CD14-positive monocyte (primary cell): ENCODE measurements around the gene PANX1. TPM values are rescaled to one million over a fixed set of nuclear protein-coding genes. Genes with fewer than 3 reads are reported as not detected.

ENCODE experiments used
- DNase-seq, 3 donors: peaks; one replicate each; pipeline ENCODE4 v3.0.0-alpha.2; 2011 to 2022
- H2AFZ ChIP-seq: 2 replicates; pipeline ENCODE4 v1.6.0; 2012; ENCODE audit warnings: mild to moderate bottlenecking, low read depth, low read length, inconsistent platforms; ENCODE audit not compliant: insufficient read depth, poor library complexity, severe bottlenecking
- H3K27ac ChIP-seq, 2 donors: 1 replicate in 1 of 2; 2 replicates in 1 of 2; pipeline ENCODE4 v1.5.1; 2012 to 2013; ENCODE audit warnings: low read length in 2 of 2, control low read depth in 1 of 2, inconsistent platforms in 1 of 2, low read depth in 1 of 2, mild to moderate bottlenecking in 1 of 2
- H3K27me3 ChIP-seq, 2 donors: one replicate each; pipeline versions ENCODE4 v1.6.0 to v1.6.1; 2011 to 2013; ENCODE audit warnings: low read length in 2 of 2; ENCODE audit not compliant: control insufficient read depth in 2 of 2, insufficient read depth in 2 of 2
- H3K36me3 ChIP-seq, 2 donors: replicated peaks in 1 of 2; 1 replicate in 1 of 2; 2 replicates in 1 of 2; pipeline versions ENCODE4 v1.5.1 to v1.6.1; 2012 to 2013; ENCODE audit warnings: low read length in 2 of 2, control low read depth in 1 of 2, inconsistent platforms in 1 of 2, mild to moderate bottlenecking in 1 of 2; ENCODE audit not compliant: insufficient read depth in 2 of 2, control insufficient read depth in 1 of 2
- H3K4me1 ChIP-seq, 2 donors: 1 replicate in 1 of 2; 2 replicates in 1 of 2; pipeline versions ENCODE4 v1.5.1 to v1.6.1; 2012 to 2013; ENCODE audit warnings: low read length in 2 of 2, control low read depth in 1 of 2, inconsistent platforms in 1 of 2, mild to moderate bottlenecking in 1 of 2, moderate library complexity in 1 of 2; ENCODE audit not compliant: insufficient read depth in 2 of 2, control insufficient read depth in 1 of 2
- H3K4me2 ChIP-seq: replicated peaks from 2 replicates; pipeline ENCODE3; 2012; ENCODE audit warnings: low read length, moderate library complexity, mild to moderate bottlenecking; ENCODE audit not compliant: poor library complexity, severe bottlenecking; ENCODE audit errors: extremely low read depth
- H3K4me3 ChIP-seq, 3 experiments: fragments of 200-600 bp in 1 of 3; sonication (generic) in 1 of 3; replicated peaks in 1 of 3; 1 replicate in 2 of 3; 2 replicates in 1 of 3; pipeline ENCODE4 v1.5.1; 2011 to 2013; ENCODE audit warnings: low read length in 3 of 3, mild to moderate bottlenecking in 3 of 3, control low read depth in 2 of 3, low read depth in 2 of 3, inconsistent platforms in 1 of 3, moderate library complexity in 1 of 3
- H3K79me2 ChIP-seq: 2 replicates; pipeline ENCODE4 v1.6.0; 2012; ENCODE audit warnings: mild to moderate bottlenecking, control low read depth, inconsistent platforms, low read length, moderate library complexity; ENCODE audit not compliant: insufficient read depth
- H3K9ac ChIP-seq: 2 replicates; pipeline ENCODE4 v1.6.0; 2017; ENCODE audit warnings: low read length, mild to moderate bottlenecking; ENCODE audit not compliant: insufficient read depth, poor library complexity, severe bottlenecking
- H3K9me3 ChIP-seq, 2 donors: replicated peaks in 1 of 2; 1 replicate in 1 of 2; 2 replicates in 1 of 2; pipeline versions ENCODE4 v1.5.1 to v1.6.1; 2012 to 2013; ENCODE audit warnings: low read length in 2 of 2, control low read depth in 1 of 2; ENCODE audit not compliant: control insufficient read depth in 1 of 2, insufficient read depth in 1 of 2
- H4K20me1 ChIP-seq: 2 replicates; pipeline ENCODE4 v1.6.0; 2012; ENCODE audit warnings: mild to moderate bottlenecking, low read length, control low read depth, moderate library complexity; ENCODE audit not compliant: insufficient read depth
- H3K27ac Mint-ChIP-seq, 7 donors: one replicate each; pipeline ENCODE4 v1.8.0; 2020; ENCODE audit warnings: mild to moderate bottlenecking in 7 of 7, mixed read lengths in 7 of 7, moderate library complexity in 6 of 7, inconsistent platforms in 2 of 7
- H3K27me3 Mint-ChIP-seq, 3 donors: one replicate each; pipeline ENCODE4 v1.8.0; 2021 to 2022; ENCODE audit warnings: low read depth in 3 of 3, mild to moderate bottlenecking in 3 of 3, mixed read lengths in 3 of 3, moderate library complexity in 3 of 3, inconsistent platforms in 1 of 3
- H3K36me3 Mint-ChIP-seq, 2 donors: one replicate each; pipeline ENCODE4 v1.8.0; 2020; ENCODE audit warnings: mixed read lengths in 2 of 2, inconsistent platforms in 1 of 2, mild to moderate bottlenecking in 1 of 2
- H3K4me1 Mint-ChIP-seq: one replicate; pipeline ENCODE4 v1.8.0; 2020; ENCODE audit warnings: mild to moderate bottlenecking, mixed read lengths
- H3K4me3 Mint-ChIP-seq, 2 donors: one replicate each; pipeline ENCODE4 v1.8.0; 2020; ENCODE audit warnings: mild to moderate bottlenecking in 2 of 2, mixed read lengths in 2 of 2, moderate library complexity in 1 of 2
- H3K9me3 Mint-ChIP-seq, 7 donors: one replicate each; pipeline ENCODE4 v1.8.0; 2020 to 2022; ENCODE audit warnings: mixed read lengths in 7 of 7, mild to moderate bottlenecking in 6 of 7, moderate library complexity in 6 of 7, inconsistent platforms in 2 of 7
- WGBS: methylation state at CpG from one replicate; pipeline ENCODE4 v1.1.5; 2013; ENCODE audit warnings: missing lambda C conversion rate; ENCODE audit not compliant: insufficient coverage; 5-methylcytosine and 5-hydroxymethylcytosine counted together
- intact Hi-C, 2 donors: fragments of 100-400 bp; cut with micrococcal nuclease; formaldehyde crosslinking; loops; one replicate each; pipeline versions ENCODE4 v1.15.0 to v1.15.1; 2023
- polyA plus RNA-seq, 3 donors: library from polyadenylated mRNA; depleted of rRNA in 1 of 3; unstranded in 2 of 3; stranded (reverse) in 1 of 3; fragments of 300-500 nt in 2 of 3; fragments of >200 nt in 1 of 3; fragmentation: Illumina TruSeq in 2 of 3; gene quantifications; 1 replicate in 2 of 3; 2 replicates in 1 of 3; pipeline ENCODE4 v1.2.3, GENCODE V29; 2012 to 2021
- TF ChIP-seq, protein P1 (sequence below): fragments of 200-600 bp; IDR thresholded peaks from one replicate; pipeline ENCODE4 v1.8.0; 2022; ENCODE audit warnings: antibody characterized with exemption, mild to moderate bottlenecking

The PANX1 gene
- polyA plus RNA-seq, 3 donors, result 6.9 to 15.7 (median 12.7) TPM

DNA sequence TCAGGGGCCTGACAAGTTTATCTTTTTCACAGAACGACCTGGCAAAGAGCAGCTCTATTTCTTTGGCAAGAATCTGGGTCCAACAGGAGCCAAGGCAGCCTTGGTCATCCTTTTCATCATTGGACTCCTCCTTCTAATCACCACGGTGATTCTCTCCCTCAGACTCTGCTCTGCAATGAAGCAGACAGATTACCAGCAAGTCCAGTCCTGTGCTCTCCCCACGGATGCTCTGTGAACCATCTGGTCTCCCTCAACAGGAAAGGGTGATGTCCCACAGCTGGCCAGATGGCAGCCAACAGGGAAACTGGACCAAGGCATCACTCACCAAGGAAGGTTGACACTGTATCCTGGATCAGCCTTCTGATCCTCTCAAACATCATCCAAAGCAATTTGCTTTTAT, 17.0 kb upstream of the PANX1 start:
- peaks cover 0 to 2% of the 10 kb centered on the region in 2 donors for H3K9me3 ChIP-seq
- no peaks in the 10 kb centered on the region for H3K4me1 Mint-ChIP-seq
- no peaks in the 10 kb centered on the region for H3K36me3 Mint-ChIP-seq
- no peak overlapping the region for H3K4me2 ChIP-seq
- H3K4me3 ChIP-seq, result no peak overlapping the region
- TF ChIP-seq, protein P1, sequence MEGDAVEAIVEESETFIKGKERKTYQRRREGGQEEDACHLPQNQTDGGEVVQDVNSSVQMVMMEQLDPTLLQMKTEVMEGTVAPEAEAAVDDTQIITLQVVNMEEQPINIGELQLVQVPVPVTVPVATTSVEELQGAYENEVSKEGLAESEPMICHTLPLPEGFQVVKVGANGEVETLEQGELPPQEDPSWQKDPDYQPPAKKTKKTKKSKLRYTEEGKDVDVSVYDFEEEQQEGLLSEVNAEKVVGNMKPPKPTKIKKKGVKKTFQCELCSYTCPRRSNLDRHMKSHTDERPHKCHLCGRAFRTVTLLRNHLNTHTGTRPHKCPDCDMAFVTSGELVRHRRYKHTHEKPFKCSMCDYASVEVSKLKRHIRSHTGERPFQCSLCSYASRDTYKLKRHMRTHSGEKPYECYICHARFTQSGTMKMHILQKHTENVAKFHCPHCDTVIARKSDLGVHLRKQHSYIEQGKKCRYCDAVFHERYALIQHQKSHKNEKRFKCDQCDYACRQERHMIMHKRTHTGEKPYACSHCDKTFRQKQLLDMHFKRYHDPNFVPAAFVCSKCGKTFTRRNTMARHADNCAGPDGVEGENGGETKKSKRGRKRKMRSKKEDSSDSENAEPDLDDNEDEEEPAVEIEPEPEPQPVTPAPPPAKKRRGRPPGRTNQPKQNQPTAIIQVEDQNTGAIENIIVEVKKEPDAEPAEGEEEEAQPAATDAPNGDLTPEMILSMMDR, result no peak
- peaks cover 0 to 11% (median 2%) of the 10 kb centered on the region in 7 donors for H3K9me3 Mint-ChIP-seq
- H3K27me3 ChIP-seq, result no peaks in the 10 kb centered on the region
- DNase-seq, result no peak
- intact Hi-C loops, result no loop called here
- no peak overlapping the region for H3K27ac ChIP-seq
- H2AFZ ChIP-seq, result no peak overlapping the region
- H3K4me1 ChIP-seq, result no peaks in the 10 kb centered on the region
- no peak overlapping the region for H3K9ac ChIP-seq
- no peaks in the 10 kb centered on the region for H3K36me3 ChIP-seq
- H3K27ac Mint-ChIP-seq, result no peak overlapping the region
- no peaks in the 10 kb centered on the region for H3K79me2 ChIP-seq
- H3K27me3 Mint-ChIP-seq, result peaks cover 0 to 6% (median 2%) of the 10 kb centered on the region in 3 donors
- H4K20me1 ChIP-seq, result no peaks in the 10 kb centered on the region
- 73% methylated on average over 3 of the region's 3 CpGs for WGBS
- no peak overlapping the region for H3K4me3 Mint-ChIP-seq

DNA sequence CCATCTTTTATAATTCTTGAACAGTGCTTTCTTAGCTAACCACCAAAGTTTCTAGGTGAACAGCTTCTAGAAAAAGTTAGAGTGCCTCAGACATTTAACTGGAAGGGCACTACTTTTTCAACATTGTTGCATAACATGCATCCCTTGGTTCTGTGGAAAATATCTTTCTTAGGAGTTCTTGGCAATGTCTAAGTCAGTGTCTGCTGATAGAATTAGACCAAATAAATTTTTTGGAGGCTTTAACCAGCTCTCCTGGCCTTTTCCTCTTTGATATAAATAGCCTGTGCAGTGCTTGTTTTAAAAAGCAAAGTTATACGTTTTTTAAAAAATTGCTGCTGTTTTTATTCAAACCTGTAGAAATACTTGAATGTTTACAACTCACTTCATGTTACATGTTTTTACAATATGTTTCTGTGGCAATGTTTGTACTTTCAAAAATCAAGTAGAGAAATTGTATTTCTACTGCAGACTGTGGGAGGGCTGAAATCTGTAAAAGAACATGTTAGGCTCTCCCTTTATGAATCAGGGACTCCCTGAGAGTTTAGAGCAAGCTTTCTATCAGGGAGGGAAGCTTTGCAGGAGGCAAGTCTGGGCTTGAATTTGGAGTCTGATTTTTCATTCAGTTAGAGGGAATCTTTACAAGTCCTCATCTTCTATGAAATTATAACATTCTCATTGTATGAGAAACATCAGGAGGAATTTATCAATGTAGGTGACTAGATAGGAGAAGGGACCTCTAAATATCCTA, 16.3 kb upstream of the PANX1 start:
- Mint-ChIP-seq H3K36me3 (no peaks in the 10 kb centered on the region), H3K27ac (no peak overlapping the region), H3K9me3 (peaks cover 0 to 11% (median 2%) of the 10 kb centered on the region in 7 donors), H3K4me3 (no peak overlapping the region), H3K27me3 (peaks cover 0 to 8% (median 2%) of the 10 kb centered on the region in 3 donors), H3K4me1 (no peaks in the 10 kb centered on the region)
- Histone ChIP-seq H3K79me2 (no peaks in the 10 kb centered on the region), H3K27ac (no peak overlapping the region), H3K4me3 (no peak overlapping the region), H2AFZ (no peak overlapping the region), H4K20me1 (no peaks in the 10 kb centered on the region), H3K36me3 (no peaks in the 10 kb centered on the region), H3K4me2 (no peak overlapping the region), H3K9me3 (no peaks in the 10 kb centered on the region), H3K9ac (no peak overlapping the region), H3K27me3 (no peaks in the 10 kb centered on the region), H3K4me1 (no peaks in the 10 kb centered on the region)
- intact Hi-C loops, result no loop called here
- no CpG with 5 or more reads among the region's 1 CpG for WGBS
- TF ChIP-seq, protein P1, result no peak
- DNase-seq, result no peak
